Stimulated activated CD4-positive, alpha-beta T cell treated with anti-CD3 and anti-CD28 coated beads, Interleukin-2, amount 100 ng/mL, for 48 hours (primary cell): ENCODE measurements around the gene TMEM178B.
"Not testable (repeated sequence)": the region's sequence is repeated elsewhere in the genome, so short reads cannot be mapped to it uniquely, and the experiment has no call there.

ENCODE experiments used
- DNase-seq, 2 donors: peaks; one replicate each; pipeline ENCODE4 v3.0.0-alpha.2; 2020

The TMEM178B gene

DNA sequence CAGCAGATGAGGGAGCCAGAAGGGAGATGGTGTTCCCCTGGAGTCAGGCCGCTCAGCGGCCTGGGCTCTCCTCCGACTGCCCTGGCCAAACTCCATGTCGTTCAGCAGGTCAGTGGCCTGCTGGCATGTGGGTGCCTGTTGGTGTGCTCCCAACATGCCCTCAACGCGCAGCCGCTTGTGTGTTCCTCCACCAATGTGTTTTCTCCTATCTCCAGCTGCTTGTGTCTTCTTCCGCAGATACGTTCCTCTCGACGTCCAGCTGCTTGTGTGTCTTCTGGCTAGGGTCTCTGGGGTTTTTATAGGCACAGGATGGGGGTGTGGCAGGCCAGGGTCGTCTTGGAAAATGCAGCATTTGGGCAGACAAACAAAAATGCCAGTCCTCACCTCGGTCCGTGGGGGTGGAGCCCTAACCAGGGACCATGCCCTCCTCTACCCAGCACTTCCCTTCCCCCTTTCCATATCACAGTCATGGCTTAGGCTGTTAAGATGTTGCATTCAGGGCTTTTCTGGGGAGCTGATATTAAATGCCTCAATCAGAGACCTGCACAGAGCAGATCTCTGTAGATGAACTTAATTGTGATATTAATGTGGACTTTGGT lies 111.6 kb downstream of the TMEM178B start:
- no peak for DNase-seq

DNA sequence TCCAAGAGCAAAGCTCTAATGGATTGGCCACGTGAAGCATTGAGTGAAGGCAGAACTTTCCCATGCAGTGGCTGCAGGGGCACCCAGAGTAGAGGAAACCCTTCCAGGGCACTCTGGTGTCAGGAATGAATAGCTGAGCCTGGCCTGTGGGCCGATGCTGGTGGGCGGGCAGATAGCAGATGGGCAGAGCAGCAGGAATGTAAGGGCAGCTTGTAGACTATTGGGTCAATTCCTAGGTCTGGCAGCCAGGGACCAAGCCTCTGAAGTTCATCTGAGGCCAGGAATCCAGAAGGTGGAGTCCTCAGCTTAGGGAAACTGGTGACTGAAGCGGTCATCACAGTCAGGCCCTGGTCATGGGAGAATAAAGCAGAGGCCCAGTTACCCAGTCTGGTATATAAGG lies 115.4 kb downstream of the TMEM178B start:
- no peak for DNase-seq

GRCh38 chr7:141190495-141190894 lies 116.6 kb downstream of the TMEM178B start:
- no peak for DNase-seq

- no peak for DNase-seq
These were observed 117.4 kb downstream of the TMEM178B start for GRCh38 chr7:141191277-141191676.

GRCh38 chr7:141193066-141193465 lies 119.2 kb downstream of the TMEM178B start:
- no peak for DNase-seq

DNA sequence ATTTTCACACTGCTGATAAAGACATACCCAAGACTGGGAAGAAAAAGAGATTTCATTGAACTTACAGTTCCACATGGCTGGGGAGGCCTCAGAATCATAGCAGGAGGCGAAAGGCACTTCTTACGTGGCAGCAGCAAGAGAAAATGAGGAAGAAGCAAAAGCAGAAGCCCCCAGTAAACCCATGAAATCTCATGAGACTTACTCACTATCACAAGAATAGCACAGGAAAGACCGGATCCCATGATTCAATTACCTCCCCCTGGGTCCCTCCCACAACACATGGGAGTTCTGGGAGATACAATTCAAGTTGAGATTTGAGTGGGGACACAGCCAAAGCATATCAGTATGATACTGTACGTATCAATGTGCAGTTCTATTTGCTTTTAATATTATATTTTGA lies 121.9 kb downstream of the TMEM178B start:
- not testable (repeated sequence) for DNase-seq

DNA sequence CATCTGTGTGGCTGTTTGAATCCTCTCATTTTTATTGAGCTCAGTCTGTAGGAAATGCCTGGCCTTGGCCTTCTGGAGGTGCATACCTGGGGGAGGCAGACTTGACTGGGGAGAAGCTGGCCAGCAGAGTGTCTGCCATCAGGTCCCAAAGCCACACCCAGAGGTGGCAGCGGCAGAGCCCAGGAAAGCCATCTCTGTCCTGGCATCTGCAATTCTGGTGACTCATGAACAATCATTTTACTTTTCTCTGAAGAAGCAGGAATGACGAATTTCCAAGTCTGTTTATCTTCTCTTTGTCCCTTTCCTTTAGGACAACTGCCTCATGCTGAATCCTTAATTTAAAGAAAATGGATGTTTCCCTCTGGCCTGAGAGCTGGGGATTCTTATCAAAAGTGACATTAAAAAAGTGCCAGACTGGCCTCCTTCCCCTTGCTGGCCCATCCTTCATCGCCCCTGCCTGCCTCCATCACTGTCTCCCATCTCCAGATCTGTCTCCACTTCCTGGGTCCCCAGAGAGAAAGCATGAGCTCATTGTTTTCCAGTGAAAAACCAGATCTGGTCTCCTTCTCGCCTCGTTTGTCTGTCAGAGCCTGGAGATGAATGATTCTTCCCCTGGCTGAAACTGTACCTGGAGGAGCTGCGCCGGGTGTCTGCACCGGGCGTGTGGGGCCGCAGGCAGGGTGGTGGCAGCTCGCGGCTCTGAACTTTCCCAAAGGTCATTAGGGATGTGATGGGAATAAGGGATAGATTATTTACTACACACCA lies 124.5 kb downstream of the TMEM178B start:
- DNase-seq: no peak

DNA sequence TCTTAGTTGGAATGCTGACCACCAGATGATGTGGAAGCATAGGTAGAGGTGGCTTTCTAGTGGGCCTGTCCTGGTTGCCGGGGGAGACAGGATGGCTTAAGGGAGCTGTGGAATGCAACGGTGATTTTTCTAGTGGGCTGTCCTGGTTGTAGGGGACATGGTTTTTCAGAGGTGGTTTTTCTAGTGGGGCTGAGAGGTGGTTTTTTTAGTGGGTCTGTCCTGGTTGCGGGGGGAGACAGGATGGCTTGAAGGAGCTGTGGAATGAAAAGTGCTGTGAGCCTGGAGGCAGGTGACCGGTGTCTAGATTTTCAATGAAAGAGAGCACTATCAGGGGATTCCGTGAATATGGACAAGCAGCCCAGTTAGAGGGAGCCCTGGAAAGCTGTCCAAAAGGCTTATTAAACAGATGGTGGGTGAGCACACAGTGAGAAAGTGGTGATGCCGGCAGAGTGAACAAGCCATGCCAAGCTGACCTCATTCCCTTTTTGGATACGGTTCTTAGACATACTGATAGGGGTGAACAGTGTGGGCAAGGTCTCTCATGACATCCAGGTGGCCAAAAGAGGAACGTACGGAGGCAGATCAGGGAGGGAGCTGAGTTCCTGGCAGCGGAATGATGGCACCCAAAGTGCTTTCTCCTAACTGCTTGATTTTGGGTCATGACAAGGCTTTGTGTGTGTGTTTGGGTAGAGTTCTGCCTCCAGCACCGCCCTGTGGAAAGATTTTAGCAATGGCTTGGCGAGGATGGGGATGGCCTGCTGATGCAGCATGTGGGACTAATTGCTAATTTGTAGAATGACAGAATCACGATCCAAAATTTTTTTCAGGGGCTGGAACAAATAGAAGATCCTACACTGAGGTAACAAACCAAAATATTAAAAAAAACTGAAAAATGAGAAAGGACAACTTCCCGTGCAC lies 126.6 kb downstream of the TMEM178B start:
- DNase-seq: no peak

DNA sequence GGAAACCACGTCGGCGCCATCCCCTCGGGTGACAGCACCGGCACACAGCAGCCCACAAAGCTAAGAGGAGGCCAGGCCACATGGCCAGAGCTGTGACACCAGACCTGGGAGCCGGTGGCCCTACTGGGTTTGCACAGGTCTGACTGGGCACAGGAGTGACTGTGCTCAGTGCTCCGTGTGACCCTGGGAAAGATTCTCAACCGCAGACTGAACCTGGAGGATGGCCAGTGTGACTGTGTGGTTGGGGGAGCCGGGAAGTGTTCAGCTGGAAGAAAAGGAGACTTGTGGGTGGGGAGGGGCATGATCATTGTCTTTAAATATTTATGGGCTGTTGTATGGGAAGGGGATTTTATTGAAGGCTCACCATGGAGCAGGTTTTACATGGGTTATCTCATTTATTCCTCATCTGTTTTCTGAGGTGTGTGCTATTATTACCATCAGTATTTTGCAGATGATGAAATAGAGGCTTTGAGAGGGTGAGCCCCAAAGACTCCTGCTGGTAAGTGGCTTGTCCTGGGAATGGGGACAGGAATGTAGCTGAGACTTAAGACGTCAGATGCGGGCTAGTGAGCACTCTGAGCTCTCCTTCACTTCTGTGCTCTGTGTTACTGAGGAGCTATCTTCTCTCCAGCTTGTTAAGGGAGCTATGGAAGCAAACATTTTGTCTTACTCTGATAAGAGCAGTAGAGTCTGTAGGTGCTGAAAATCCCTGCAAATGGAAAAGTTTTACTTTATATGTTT lies 127.5 kb downstream of the TMEM178B start:
- no peak for DNase-seq

DNA sequence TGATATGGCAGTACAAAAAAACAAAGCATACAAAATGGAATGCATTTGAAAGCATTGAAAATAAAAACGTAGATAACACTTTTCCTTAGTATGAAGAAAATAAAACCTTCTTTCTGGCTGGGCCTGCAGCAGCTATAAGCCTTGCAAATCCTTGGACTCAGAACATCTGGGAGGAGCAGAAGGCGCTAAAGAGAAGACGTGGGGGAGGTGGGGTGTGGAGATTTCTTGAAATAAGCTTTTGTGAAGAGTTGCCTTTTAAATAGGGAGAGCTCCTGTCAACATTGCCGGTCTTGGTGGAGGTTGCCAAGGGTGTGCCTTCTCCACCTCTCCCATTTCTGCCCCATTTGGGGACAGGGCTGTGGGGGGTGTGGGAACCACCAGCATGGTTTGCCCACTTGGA lies 128.7 kb downstream of the TMEM178B start:
- no peak for DNase-seq

- DNase-seq: no peak
These were observed 129.3 kb downstream of the TMEM178B start for GRCh38 chr7:141203177-141203576.

- DNase-seq: no peak
These were observed 129.7 kb downstream of the TMEM178B start for GRCh38 chr7:141203586-141203985.

- no peak for DNase-seq
These were observed 133.8 kb downstream of the TMEM178B start for GRCh38 chr7:141207661-141208060.

DNA sequence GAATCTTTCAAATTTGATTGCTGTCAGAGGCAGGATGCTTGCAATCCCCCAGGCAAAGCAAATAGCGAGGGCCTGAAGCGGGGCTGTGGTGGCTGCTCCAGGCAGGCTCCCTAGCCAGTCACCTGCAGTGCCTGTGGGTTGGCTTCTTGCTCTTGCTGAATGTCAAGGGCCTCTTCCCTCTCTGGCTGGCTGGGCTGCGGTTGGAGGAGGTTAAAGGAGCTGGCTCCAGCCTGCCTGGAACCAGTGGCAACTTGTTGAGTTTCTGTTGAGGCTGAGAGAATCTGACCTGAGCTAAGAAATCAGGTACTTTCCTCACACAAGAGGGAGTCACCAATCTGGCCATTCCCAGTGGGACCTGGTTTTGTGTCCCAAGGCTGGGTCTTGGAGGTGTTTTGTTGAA lies 134.7 kb downstream of the TMEM178B start:
- no peak for DNase-seq

GRCh38 chr7:141209454-141209853 lies 135.6 kb downstream of the TMEM178B start:
- DNase-seq: no peak

GRCh38 chr7:141210862-141211261 lies 137.0 kb downstream of the TMEM178B start:
- no peak for DNase-seq

- no peak for DNase-seq
These were observed 139.4 kb downstream of the TMEM178B start for GRCh38 chr7:141213226-141213625.

- DNase-seq: no peak
These were observed 144.1 kb downstream of the TMEM178B start for GRCh38 chr7:141217938-141218337.

DNA sequence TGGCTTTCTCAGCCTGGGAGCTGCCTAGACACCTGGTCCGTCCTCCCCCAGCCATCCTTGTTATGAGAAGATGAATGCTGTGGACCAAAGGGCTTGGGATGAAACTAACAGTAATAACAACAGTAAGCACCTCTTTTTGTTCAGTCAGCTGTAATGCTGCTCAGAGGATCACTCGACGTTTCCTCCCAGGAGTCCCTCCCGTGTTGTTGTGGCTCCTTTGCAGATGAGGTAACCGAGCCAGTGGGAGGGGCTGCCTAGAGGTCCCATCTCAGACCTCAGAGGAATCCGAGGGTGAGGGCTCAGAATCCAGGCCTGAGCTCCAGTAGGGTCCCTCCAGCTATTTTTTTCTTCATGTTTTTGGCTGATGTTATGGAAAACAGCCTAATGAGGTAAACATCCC lies 145.1 kb downstream of the TMEM178B start:
- DNase-seq: no peak

- no peak for DNase-seq
These were observed 146.5 kb downstream of the TMEM178B start for GRCh38 chr7:141220263-141220880.

GRCh38 chr7:141221007-141221612 lies 147.2 kb downstream of the TMEM178B start:
- DNase-seq: no peak
